G401 (cell line): ENCODE results near the gene MICB. TPM values are rescaled to one million over a fixed set of nuclear protein-coding genes. Genes with fewer than 3 reads are reported as not detected.
"Not testable (repeated sequence)": the region's sequence is repeated elsewhere in the genome, so short reads cannot be mapped to it uniquely, and the experiment has no call there.

Source experiments
- DNase-seq: peaks from one replicate; pipeline ENCODE4 v3.0.0-alpha.2; 2015; ENCODE audit warnings: low spot score
- in situ Hi-C: cut with HindIII; loops from 2 replicates; pipeline ENCODE4 v1.10.0; 2016; ENCODE audit warnings: low sequenced_read_pairs, mixed read lengths
- total RNA-seq: library from RNA; depleted of rRNA; stranded (reverse); fragments of >200 nt; shearing (Covaris generic); gene quantifications from 2 replicates; pipeline ENCODE4 v1.2.3, GENCODE V29; 2014

The MICB gene
- total RNA-seq, 1 experiment from 2014 or later: 18.3 TPM

GRCh38 chr6:31473244-31473643 lies 24.7 kb upstream of the MICB start:
- no peak for DNase-seq
- in situ Hi-C loops: no loop called here

- in situ Hi-C loops: no loop called here
- no peak for DNase-seq
Measured at GRCh38 chr6:31473780-31474761, 23.9 kb upstream of the MICB start.

- DNase-seq: no peak
- in situ Hi-C loops: no loop called here
Measured at GRCh38 chr6:31474871-31475286, 23.1 kb upstream of the MICB start.

GRCh38 chr6:31476515-31477139 lies 21.3 kb upstream of the MICB start:
- no peak for DNase-seq
- in situ Hi-C loops: no loop called here

GRCh38 chr6:31477521-31477920 lies 20.4 kb upstream of the MICB start:
- no peak for DNase-seq
- in situ Hi-C loops: no loop called here

GRCh38 chr6:31478186-31478950 lies 19.6 kb upstream of the MICB start:
- no peak for DNase-seq
- in situ Hi-C loops: no loop called here

- DNase-seq: no peak
- in situ Hi-C loops: no loop called here
Measured at GRCh38 chr6:31479151-31479932, 18.6 kb upstream of the MICB start.

GRCh38 chr6:31479933-31480535 lies 17.9 kb upstream of the MICB start:
- peak; percentile 29 for DNase-seq
- in situ Hi-C loops: no loop called here

GRCh38 chr6:31480574-31480973 lies 17.4 kb upstream of the MICB start:
- in situ Hi-C loops: no loop called here
- no peak for DNase-seq

- in situ Hi-C loops: no loop called here
- no peak for DNase-seq
Measured at GRCh38 chr6:31483392-31483791, 14.6 kb upstream of the MICB start.

- in situ Hi-C loops: no loop called here
- DNase-seq: no peak
Measured at GRCh38 chr6:31485055-31485454, 12.9 kb upstream of the MICB start.

- in situ Hi-C loops, DNase-seq: not testable (repeated sequence)
Measured at GRCh38 chr6:31486065-31486837, 11.7 kb upstream of the MICB start.

- in situ Hi-C loops: not testable (repeated sequence)
Measured at GRCh38 chr6:31487674-31488073, 10.3 kb upstream of the MICB start.

GRCh38 chr6:31489086-31489485 lies 8.9 kb upstream of the MICB start:
- in situ Hi-C loops: no loop called here
- no peak for DNase-seq

More at GRCh38 chr6:31487674-31488073, 10.3 kb upstream of the MICB start:
- not testable (repeated sequence) for DNase-seq

GRCh38 chr6:31490115-31490873 lies 7.7 kb upstream of the MICB start:
- DNase-seq: no peak
- in situ Hi-C loops: no loop called here

GRCh38 chr6:31493550-31493874 lies 4.4 kb upstream of the MICB start:
- in situ Hi-C loops, DNase-seq: not testable (repeated sequence)
